WTC11 (cell line): ENCODE data around the gene ATP5PF.

Source experiments
- ESRRA ChIP-seq: sonication (generic); formaldehyde crosslinking; IDR thresholded peaks from 2 replicates; pipeline ENCODE4 v1.8.1; 2022; ENCODE audit warnings: mild to moderate bottlenecking, missing genetic modification reagents, borderline replicate concordance
- NR2C2 ChIP-seq: sonication (generic); formaldehyde crosslinking; IDR thresholded peaks from 2 replicates; pipeline ENCODE4 v1.8.0; 2022; ENCODE audit warnings: mild to moderate bottlenecking, missing genetic modification reagents
- TF ChIP-seq, protein P1 (sequence below): sonication (generic); formaldehyde crosslinking; IDR thresholded peaks from 2 replicates; pipeline ENCODE4 v1.8.1; 2023; ENCODE audit warnings: mild to moderate bottlenecking, missing genetic modification reagents, moderate library complexity

DNA sequence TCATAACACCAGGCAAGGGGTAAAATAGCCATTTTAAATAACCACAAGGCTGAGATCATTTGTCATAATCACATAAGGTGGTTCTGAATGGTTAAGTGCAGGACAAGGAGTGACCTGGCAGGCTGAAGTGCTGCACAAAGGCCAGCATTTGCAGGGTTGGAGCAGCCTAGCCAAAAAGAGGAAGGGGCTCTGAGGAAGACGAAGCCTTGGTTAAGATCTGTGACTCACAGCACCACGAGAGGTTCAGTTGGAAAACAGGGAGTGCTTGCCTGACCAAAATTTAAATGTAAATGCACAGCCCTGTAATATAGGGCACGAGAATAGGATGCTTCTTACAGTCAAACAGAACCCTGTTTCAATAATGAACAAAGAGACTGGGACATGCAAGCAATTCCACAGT, 12.1 kb downstream of the ATP5PF start:
- no peak for TF ChIP-seq ESRRA
- TF ChIP-seq, protein P1, sequence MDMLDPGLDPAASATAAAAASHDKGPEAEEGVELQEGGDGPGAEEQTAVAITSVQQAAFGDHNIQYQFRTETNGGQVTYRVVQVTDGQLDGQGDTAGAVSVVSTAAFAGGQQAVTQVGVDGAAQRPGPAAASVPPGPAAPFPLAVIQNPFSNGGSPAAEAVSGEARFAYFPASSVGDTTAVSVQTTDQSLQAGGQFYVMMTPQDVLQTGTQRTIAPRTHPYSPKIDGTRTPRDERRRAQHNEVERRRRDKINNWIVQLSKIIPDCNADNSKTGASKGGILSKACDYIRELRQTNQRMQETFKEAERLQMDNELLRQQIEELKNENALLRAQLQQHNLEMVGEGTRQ (CRISPR knock-in tag), result no peak
- no peak for TF ChIP-seq NR2C2 (CRISPR knock-in tag)
